Body of pancreas (tissue), 4 donors: Measurements from ENCODE around the gene PRM2.

Experiments
- CTCF ChIP-seq, 7 experiments: fragments of 450-650 bp in 4 of 7; fragments of 200-600 bp in 3 of 7; sonication (generic) in 3 of 7; IDR thresholded peaks; one replicate each; pipeline ENCODE4 v1.5.1; 2016 to 2019; ENCODE audit warnings: antibody characterized with exemption in 7 of 7
- POLR2A ChIP-seq, 3 donors: fragments of 450-650 bp; IDR thresholded peaks; one replicate each; pipeline ENCODE4 v1.6.1; 2016; ENCODE audit warnings: antibody characterized with exemption in 3 of 3, mild to moderate bottlenecking in 2 of 3

GRCh38 chr16:11297492-11298142 lies 21.3 kb upstream of the PRM2 start:
- peak in 3 of 7 experiments; percentile 33 to 44 (median 40) for TF ChIP-seq CTCF (IDR thresholded peaks at IDR 0.05)
- peak in 2 of 3 donors; percentile 22 to 40 for TF ChIP-seq POLR2A (IDR thresholded peaks at IDR 0.05)
